Measurements from ENCODE around the gene TBCCD1. TPM values are rescaled to one million over a fixed set of nuclear protein-coding genes. Genes with fewer than 3 reads are reported as not detected.

TBCCD1 gene
- total and polyA plus RNA-seq, 2 of the 8 experiments (the other 6 are each of a cell fraction or from before 2014, with no cell fraction given): 11.3 to 13.9 TPM

- Histone ChIP-seq H3K9me3 (ENCODE audit: insufficient read depth in 2 of 2, low read depth in 1 of 2, low read length in 1 of 2) (no peaks in the 10 kb centered on the region), H4K8ac (ENCODE audit: extremely low read depth, insufficient read depth, low read length) (no peak overlapping the region), H3K4ac (replicated peaks; ENCODE audit: insufficient read length, low read depth, low read length) (no peak overlapping the region), H3K4me2 (ENCODE audit: insufficient read depth in 1 of 2, low read depth in 2 of 2, low read length in 2 of 2) (no peak overlapping the region), H3K23me2 (ENCODE audit: low read depth, low read length) (no peaks in the 10 kb centered on the region; the same call in 1 of the 2 replicates), H3K79me1 (ENCODE audit: low read depth, low read length) (no peaks in the 10 kb centered on the region), H3K23ac (ENCODE audit: insufficient read length) (no peak overlapping the region), H2BK15ac (ENCODE audit: low read length) (no peak overlapping the region), H2BK120ac (replicated peaks; ENCODE audit: low read depth, low read length) (no peak overlapping the region), H2BK12ac (ENCODE audit: low read depth, low read length) (no peak overlapping the region), H3K36me3 (ENCODE audit: control insufficient read depth in 2 of 4, insufficient read depth in 4 of 4, low read length in 3 of 4) (peaks cover 9 to 64% (median 44%) of the 10 kb centered on the region in 4 experiments), H4K5ac (ENCODE audit: insufficient read length, low read depth, low read length) (no peak overlapping the region), H3K79me2 (ENCODE audit: control insufficient read depth in 1 of 2, insufficient read depth in 2 of 2, low read length in 2 of 2) (no peaks in the 10 kb centered on the region), H3K56ac (replicated peaks; ENCODE audit: insufficient read length, low read depth, low read length) (no peak overlapping the region), H4K20me1 (replicated peaks in 1 of 2; ENCODE audit: control insufficient read depth in 1 of 2, insufficient read depth in 2 of 2, low read length in 2 of 2) (no peaks in the 10 kb centered on the region), H3K4me1 (replicated peaks in 1 of 4; ENCODE audit: control insufficient read depth in 3 of 4, insufficient read depth in 4 of 4, low read length in 3 of 4) (no peaks in the 10 kb centered on the region), H3K18ac (ENCODE audit: extremely low read depth, low read length) (no peak overlapping the region), H2BK5ac (ENCODE audit: low read depth, low read length) (no peak overlapping the region), H3K4me3 (ENCODE audit: extremely low read depth in 1 of 4, insufficient read depth in 2 of 4, low read depth in 3 of 4, low read length in 4 of 4) (no peak overlapping the region), H4K91ac (replicated peaks; ENCODE audit: insufficient read length, low read length) (no peak overlapping the region), H2BK20ac (ENCODE audit: low read length) (no peak overlapping the region), H2AK5ac (ENCODE audit: low read depth, low read length) (no peak overlapping the region), H3K27me3 (replicated peaks in 1 of 4; ENCODE audit: control insufficient read depth in 3 of 4, extremely low read depth in 1 of 4, insufficient read depth in 3 of 4, low read length in 3 of 4) (no peaks in the 10 kb centered on the region), H3K9ac (replicated peaks in 1 of 4; ENCODE audit: extremely low read depth in 1 of 4, low read depth in 3 of 4, low read length in 3 of 4) (no peak overlapping the region), H3K14ac (ENCODE audit: insufficient read length) (no peak overlapping the region), H3K27ac (ENCODE audit: low read depth, low read length) (no peak overlapping the region), H2AFZ (ENCODE audit: low read length) (no peak overlapping the region)
- 90% methylated on average over 5 of the region's 5 CpGs; no CpG with 5 or more reads in 1 of the 2 experiments for WGBS, 2 experiments (ENCODE audit: extremely low coverage in 1 of 2, insufficient coverage in 1 of 2, insufficient read length in 1 of 2, insufficient replicate concordance in 2 of 2, low coverage in 1 of 2, low lambda C conversion rate in 2 of 2, missing lambda C conversion rate in 1 of 2)
- no peak for FAIRE-seq
- POLR2A ChIA-PET (ENCODE audit: partially characterized antibody): interaction anchor here (1.9 to 8.4 kb wide), 2 partner anchors 14 to 200 kb away, joined by 6 to 57 read pairs; partner anchors contain the start of genes DNAJB11 and EIF4A2
- DNase-seq (ENCODE audit: low read depth in 1 of 2, low spot score in 2 of 2): no peak
- CTCF ChIA-PET (ENCODE audit: partially characterized antibody): interaction anchor here (1.3 to 23.7 kb wide), 3 partner anchors 13 to 235 kb away, joined by 3 to 333 read pairs (median 6); partner anchors contain the start of genes AHSG and DNAJB11
- TF ChIP-seq RAD21 (IDR thresholded peaks at IDR 0.05 in 1 of 2, conservative IDR thresholded peaks at IDR 0.05 in 1 of 2; ENCODE audit: low read depth in 2 of 2, low read length in 2 of 2): no peak
- no peak for TF ChIP-seq FOSL1 (IDR thresholded peaks at IDR 0.05; ENCODE audit: insufficient read depth, low read depth, low read length)
Measured at GRCh38 chr3:186583831-186584230, 16.7 kb upstream of the TBCCD1 start.
